Activated CD8-positive, alpha-beta T cell treated with anti-CD3 and anti-CD28 coated beads for 36 hours (primary cell): Measurements from ENCODE around the gene CLDN4. TPM values are rescaled to one million over a fixed set of nuclear protein-coding genes. Genes with fewer than 3 reads are reported as not detected.

Experiments
- ATAC-seq: fragments of 200-7000 bp; cut with Tn5 transposase; one replicate; pipeline ENCODE4 v1.10.0; 2021; ENCODE audit warnings: mild to moderate bottlenecking, moderate library complexity
- CTCF ChIA-PET: fragments of 350-600 bp; sonication (Branson Sonifier 250); formaldehyde crosslinking; loops from one replicate; lab custom pipeline; 2021; ENCODE audit warnings: antibody characterized with exemption; lab: Charles Lee
- POLR2A ChIA-PET: fragments of 350-600 bp; sonication (Branson Sonifier 250); formaldehyde crosslinking; loops from one replicate; lab custom pipeline; 2021; ENCODE audit warnings: antibody characterized with exemption; lab: Charles Lee
- DNase-seq: peaks from one replicate; pipeline ENCODE4 v3.0.0-alpha.2; 2020
- H3K27ac Mint-ChIP-seq: one replicate; pipeline ENCODE4 v1.8.0; 2021; ENCODE audit warnings: mild to moderate bottlenecking, mixed read lengths
- H3K27me3 Mint-ChIP-seq: one replicate; pipeline ENCODE4 v1.8.0; 2021; ENCODE audit warnings: mixed read lengths
- H3K36me3 Mint-ChIP-seq: one replicate; pipeline ENCODE4 v1.8.0; 2021; ENCODE audit warnings: low read depth, mixed read lengths
- H3K4me1 Mint-ChIP-seq: one replicate; pipeline ENCODE4 v1.8.0; 2021; ENCODE audit warnings: low read depth, mixed read lengths
- H3K4me3 Mint-ChIP-seq: one replicate; pipeline ENCODE4 v1.8.0; 2021; ENCODE audit warnings: mild to moderate bottlenecking, moderate library complexity, mixed read lengths
- H3K9me3 Mint-ChIP-seq: one replicate; pipeline ENCODE4 v1.8.0; 2021; ENCODE audit warnings: mixed read lengths
- intact Hi-C: fragments of 100-400 bp; cut with micrococcal nuclease; formaldehyde crosslinking; loops from one replicate; pipeline ENCODE4 v1.10.0; 2022
- total RNA-seq, 2 experiments: library from RNA; stranded (reverse); gene quantifications; one replicate each; pipeline ENCODE4 v1.2.3, GENCODE V29; 2021
- TF ChIP-seq, protein P1 (sequence below): fragments of 200-600 bp; IDR thresholded peaks from one replicate; pipeline ENCODE4 v1.8.0; 2022; ENCODE audit warnings: antibody characterized with exemption, mild to moderate bottlenecking

Gene CLDN4
- total RNA-seq, 2 experiments from 2014 or later = 0.20 to 0.72 TPM

DNA sequence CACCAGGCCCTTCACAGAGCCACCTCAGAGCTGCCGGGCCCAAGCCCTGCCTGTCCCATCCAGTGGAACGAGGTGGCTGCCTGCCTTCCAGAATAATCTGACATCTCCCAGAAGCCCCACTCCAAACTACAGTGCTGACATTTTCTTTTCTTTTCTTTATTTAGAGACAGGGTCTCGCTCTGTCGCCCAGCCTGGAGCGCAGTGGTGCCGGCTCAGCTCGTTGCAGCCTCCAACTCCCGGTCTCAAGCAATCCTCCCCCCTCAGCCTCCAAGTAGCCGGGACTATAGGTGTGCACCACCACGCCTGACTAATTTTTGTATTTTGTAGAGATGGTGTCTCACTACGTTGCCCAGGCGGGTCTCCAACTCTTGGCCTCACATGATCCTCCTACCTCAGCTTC lies 30.5 kb downstream of the CLDN4 start:
- H3K27ac Mint-ChIP-seq = no peak overlapping the region
- POLR2A ChIA-PET = no interaction called here
- no peak overlapping the region for H3K4me3 Mint-ChIP-seq
- H3K36me3 Mint-ChIP-seq = no peaks in the 10 kb centered on the region
- ATAC-seq = no peak
- peaks cover 3% of the 10 kb centered on the region for H3K27me3 Mint-ChIP-seq
- intact Hi-C loops = loop anchor here (10.0 kb wide), 1 partner anchor 163 kb away; the partner anchor contains the start of gene ELN
- no peak for DNase-seq
- H3K9me3 Mint-ChIP-seq = no peaks in the 10 kb centered on the region
- CTCF ChIA-PET = no interaction called here
- TF ChIP-seq, protein P1, sequence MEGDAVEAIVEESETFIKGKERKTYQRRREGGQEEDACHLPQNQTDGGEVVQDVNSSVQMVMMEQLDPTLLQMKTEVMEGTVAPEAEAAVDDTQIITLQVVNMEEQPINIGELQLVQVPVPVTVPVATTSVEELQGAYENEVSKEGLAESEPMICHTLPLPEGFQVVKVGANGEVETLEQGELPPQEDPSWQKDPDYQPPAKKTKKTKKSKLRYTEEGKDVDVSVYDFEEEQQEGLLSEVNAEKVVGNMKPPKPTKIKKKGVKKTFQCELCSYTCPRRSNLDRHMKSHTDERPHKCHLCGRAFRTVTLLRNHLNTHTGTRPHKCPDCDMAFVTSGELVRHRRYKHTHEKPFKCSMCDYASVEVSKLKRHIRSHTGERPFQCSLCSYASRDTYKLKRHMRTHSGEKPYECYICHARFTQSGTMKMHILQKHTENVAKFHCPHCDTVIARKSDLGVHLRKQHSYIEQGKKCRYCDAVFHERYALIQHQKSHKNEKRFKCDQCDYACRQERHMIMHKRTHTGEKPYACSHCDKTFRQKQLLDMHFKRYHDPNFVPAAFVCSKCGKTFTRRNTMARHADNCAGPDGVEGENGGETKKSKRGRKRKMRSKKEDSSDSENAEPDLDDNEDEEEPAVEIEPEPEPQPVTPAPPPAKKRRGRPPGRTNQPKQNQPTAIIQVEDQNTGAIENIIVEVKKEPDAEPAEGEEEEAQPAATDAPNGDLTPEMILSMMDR = no peak
- H3K4me1 Mint-ChIP-seq = no peaks in the 10 kb centered on the region

DNA sequence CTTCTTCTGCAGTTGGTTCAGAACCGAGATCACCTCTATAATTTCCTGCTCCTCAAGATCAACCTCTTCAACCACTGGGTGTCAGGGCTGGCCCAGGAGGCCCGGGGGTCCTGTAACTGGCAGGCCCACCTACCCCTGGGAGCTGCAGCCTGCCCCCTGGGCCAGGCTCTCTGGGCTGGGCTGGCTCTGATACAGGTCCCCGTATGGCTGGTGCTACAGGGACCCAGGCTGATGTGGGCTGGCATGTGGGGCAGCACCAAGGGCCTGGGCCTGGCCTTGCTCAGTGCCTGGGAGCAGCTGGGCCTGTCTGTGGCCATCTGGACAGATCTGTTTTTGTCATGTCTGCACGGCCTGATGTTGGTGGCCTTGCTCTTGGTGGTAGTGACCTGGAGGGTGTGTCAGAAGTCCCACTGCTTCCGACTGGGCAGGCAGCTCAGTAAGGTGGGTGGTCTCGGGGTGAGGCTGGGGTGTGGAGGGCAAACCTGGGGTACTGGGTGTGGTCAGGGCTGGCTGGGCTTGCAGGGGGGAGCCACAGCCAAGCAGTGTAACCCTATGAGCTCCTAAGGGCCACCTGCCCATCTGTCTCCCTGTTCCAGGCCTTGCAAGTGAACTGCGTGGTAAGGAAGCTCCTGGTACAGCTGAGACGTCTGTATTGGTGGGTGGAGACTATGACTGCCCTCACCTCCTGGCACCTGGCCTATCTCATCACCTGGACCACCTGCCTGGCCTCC lies 34.4 kb downstream of the CLDN4 start:
- ChIA-PET CTCF (interaction anchor here (0.9 to 2.3 kb wide), 3 partner anchors 10 to 161 kb away, joined by 3 to 11 read pairs (median 4); no protein-coding TSS in a partner anchor), POLR2A (no interaction called here)
- Mint-ChIP-seq H3K9me3 (no peaks in the 10 kb centered on the region), H3K36me3 (no peaks in the 10 kb centered on the region), H3K4me3 (no peak overlapping the region), H3K27me3 (no peaks in the 10 kb centered on the region), H3K27ac (no peak overlapping the region), H3K4me1 (no peaks in the 10 kb centered on the region)
- no peak for DNase-seq
- intact Hi-C loops = loop anchor here (10.0 kb wide), 1 partner anchor 160 kb away; the partner anchor contains the start of gene ELN
- ATAC-seq = no peak
- TF ChIP-seq, protein P1 = no peak

DNA sequence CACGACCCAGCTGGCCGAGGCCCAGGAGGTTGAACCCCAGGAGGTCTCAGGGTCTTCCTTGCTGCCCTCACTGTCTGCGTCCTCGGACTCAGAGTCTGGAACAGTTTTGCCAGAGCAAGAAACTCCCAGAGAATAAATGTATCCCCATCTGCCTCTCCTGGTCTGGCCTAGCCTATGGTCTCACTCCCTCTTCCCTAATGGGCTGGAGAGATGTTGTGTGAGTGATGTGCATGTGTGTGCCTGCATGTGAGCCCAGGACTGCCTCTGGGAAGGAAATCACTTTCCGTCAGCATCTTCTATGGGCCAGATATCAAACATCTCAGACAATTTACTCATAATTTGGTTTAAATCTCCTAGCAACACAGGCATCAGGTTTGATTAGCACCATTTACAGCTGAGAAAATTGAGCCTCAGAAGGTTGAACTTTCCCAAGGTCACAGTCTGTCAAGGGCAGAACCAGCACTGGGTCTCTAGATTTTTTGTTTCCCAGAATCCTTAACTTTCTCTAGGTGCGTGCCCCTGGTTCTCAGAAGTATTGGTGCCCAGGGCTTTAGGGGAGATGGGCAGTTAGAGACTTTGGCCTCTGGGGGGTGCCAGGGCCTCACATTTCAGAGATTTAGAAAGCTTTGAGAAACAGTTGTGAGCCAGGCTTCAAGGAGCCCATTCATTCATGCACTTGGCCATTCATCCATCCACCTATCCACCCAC lies 35.1 kb downstream of the CLDN4 start:
- peak; percentile 32 for DNase-seq
- POLR2A ChIA-PET = no interaction called here
- Mint-ChIP-seq H3K27me3 (no peaks in the 10 kb centered on the region), H3K4me3 (no peak overlapping the region), H3K27ac (no peak overlapping the region), H3K36me3 (no peaks in the 10 kb centered on the region), H3K4me1 (no peaks in the 10 kb centered on the region), H3K9me3 (no peaks in the 10 kb centered on the region)
- intact Hi-C loops = loop anchor here (10.0 kb wide), 1 partner anchor 159 kb away; the partner anchor contains the start of gene ELN
- ATAC-seq = peak; percentile 56
- CTCF ChIA-PET = interaction anchor here (0.9 to 2.3 kb wide), 2 partner anchors 113 to 161 kb away, joined by 4 to 11 read pairs; no protein-coding TSS in a partner anchor
- TF ChIP-seq, protein P1 = peak; percentile 39

DNA sequence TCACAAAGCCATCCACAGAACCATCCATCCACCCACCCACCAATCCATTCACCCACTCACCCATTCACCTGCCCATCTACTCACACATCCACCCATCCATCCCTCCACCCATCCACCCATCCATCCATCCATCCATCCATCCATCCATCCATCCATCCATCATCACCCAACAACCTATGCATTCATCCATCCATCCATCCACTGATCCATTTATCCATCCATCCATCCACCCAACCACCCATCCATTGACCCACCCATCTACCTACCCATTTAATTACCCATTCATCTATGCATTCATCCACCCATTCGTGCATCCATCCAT lies 35.6 kb downstream of the CLDN4 start:
- no peak overlapping the region for H3K27ac Mint-ChIP-seq
- no peak for ATAC-seq
- CTCF ChIA-PET = interaction anchor here (2.3 kb wide), 1 partner anchor 160 kb away, joined by 11 read pairs; no protein-coding TSS in a partner anchor
- no peaks in the 10 kb centered on the region for H3K27me3 Mint-ChIP-seq
- no peaks in the 10 kb centered on the region for H3K4me1 Mint-ChIP-seq
- H3K4me3 Mint-ChIP-seq = no peak overlapping the region
- no peaks in the 10 kb centered on the region for H3K36me3 Mint-ChIP-seq
- DNase-seq = no peak
- intact Hi-C loops = loop anchor here (10.0 kb wide), 1 partner anchor 158 kb away; the partner anchor contains the start of gene ELN
- no peaks in the 10 kb centered on the region for H3K9me3 Mint-ChIP-seq
- TF ChIP-seq, protein P1 = no peak
- POLR2A ChIA-PET = no interaction called here
